Stomach smooth muscle (tissue), 2 donors: ENCODE data around the gene ELAPOR1.

Experiments
- H3K27ac ChIP-seq: one replicate; pipeline ENCODE4 v1.7.0; 2013; ENCODE audit warnings: mild to moderate bottlenecking, low read length, inconsistent platforms
- H3K27me3 ChIP-seq, 2 donors: one replicate each; pipeline ENCODE4 v1.7.0; 2013; ENCODE audit warnings: low read length in 2 of 2; ENCODE audit not compliant: insufficient read depth in 2 of 2, control insufficient read depth in 1 of 2
- H3K36me3 ChIP-seq, 2 donors: one replicate each; pipeline ENCODE4 v1.7.0; 2013; ENCODE audit warnings: low read length in 2 of 2; ENCODE audit not compliant: control insufficient read depth in 2 of 2, insufficient read depth in 2 of 2
- H3K4me1 ChIP-seq: one replicate; pipeline ENCODE4 v1.7.0; 2013; ENCODE audit warnings: low read length; ENCODE audit not compliant: control insufficient read depth, insufficient read depth
- H3K4me3 ChIP-seq, 2 donors: one replicate each; pipeline ENCODE4 v1.7.0; 2013; ENCODE audit warnings: low read length in 2 of 2
- H3K9ac ChIP-seq, 2 donors: one replicate each; pipeline ENCODE4 v1.7.0; 2013; ENCODE audit warnings: low read length in 2 of 2, mild to moderate bottlenecking in 1 of 2
- H3K9me3 ChIP-seq, 2 donors: one replicate each; pipeline ENCODE4 v1.7.0; 2013; ENCODE audit warnings: low read length in 2 of 2; ENCODE audit not compliant: control insufficient read depth in 2 of 2
- donor health status: healthy.
- donor health status: Pancreatic carcinoma.

The ELAPOR1 gene

DNA sequence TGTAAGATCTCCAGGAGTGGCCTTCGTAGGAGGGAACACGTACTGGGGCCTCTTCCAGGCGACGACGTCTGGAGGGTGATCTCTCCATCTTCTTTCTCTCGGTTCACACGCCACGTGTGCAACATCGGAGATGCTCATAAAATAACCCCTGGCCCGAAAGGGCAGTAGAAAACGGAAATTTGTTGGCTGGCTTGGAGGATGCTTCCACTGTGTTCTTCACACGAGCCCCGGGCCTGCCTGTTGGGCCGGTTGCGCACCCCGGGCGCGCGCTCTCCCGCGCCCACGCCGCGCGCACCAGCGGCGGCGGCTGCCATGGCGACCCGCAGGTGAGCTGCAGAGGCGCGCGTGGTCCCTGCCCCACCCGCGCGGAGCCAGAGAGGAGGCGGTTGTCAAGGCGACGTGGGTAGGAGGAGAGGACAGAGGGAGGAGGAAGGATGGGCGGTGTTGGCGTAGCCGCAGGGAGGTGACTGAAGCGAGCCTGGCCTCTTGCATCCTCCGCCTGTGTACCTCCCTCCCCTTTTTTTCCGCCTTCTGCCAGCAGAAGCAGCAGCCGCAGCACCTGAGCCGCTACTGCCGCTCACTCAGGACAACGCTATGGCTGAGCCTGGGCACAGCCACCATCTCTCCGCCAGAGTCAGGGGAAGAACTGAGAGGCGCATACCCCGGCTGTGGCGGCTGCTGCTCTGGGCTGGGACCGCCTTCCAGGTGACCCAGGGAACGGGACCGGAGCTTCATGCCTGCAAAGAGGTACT lies at the start of gene ELAPOR1:
TSS of gene ELAPOR1 (plus strand) at position 526 of the 752 bp plus-strand sequence. CDS start at position 595, 69 bp downstream.
- Histone ChIP-seq H3K9me3 (no peaks in the 10 kb centered on the region), H3K9ac (no peak within 1 kb of the TSS), H3K36me3 (no peaks in the 10 kb centered on the region), H3K27ac (no peak within 1 kb of the TSS), H3K27me3 (peaks cover 23 to 28% of the 10 kb centered on the region in 2 donors), H3K4me1 (peaks cover 22% of the 10 kb centered on the region), H3K4me3 (peak within 1 kb of the TSS; percentile 56 to 70)

- Histone ChIP-seq H3K9ac (no peak overlapping the region), H3K27me3 (no peaks in the 10 kb centered on the region)
Observed at GRCh38 chr1:109065137-109065536, 48.8 kb upstream of the ELAPOR1 start.

DNA sequence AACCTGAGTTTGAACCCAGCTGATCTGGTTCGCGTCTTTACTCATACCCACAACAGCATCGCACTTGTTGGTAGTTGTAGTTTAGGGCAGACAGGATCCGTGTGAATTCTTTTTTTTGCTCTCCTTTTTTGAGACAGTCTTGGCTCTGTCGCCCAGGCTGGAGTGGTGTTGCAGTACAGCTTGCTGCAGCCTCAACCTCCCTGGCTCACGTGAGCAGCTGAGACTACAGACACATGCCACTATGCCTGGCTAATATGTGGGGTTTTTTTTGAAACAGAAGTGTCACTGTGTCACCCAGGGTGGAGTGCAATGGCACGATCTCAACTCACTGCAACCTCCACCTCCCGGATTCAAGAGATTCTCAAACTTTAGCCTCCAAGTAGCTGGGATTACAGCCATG lies 46.0 kb upstream of the ELAPOR1 start:
- peaks cover 9 to 19% of the 10 kb centered on the region in 2 donors for H3K36me3 ChIP-seq
- H3K4me1 ChIP-seq, result no peaks in the 10 kb centered on the region
- no peak overlapping the region for H3K27ac ChIP-seq
- no peaks in the 10 kb centered on the region for H3K9me3 ChIP-seq
- no peaks in the 10 kb centered on the region for H3K27me3 ChIP-seq
- H3K4me3 ChIP-seq, result no peak overlapping the region
- H3K9ac ChIP-seq, result no peak overlapping the region

More at GRCh38 chr1:109065137-109065536, 48.8 kb upstream of the ELAPOR1 start:
- Histone ChIP-seq H3K4me1 (no peaks in the 10 kb centered on the region), H3K27ac (no peak overlapping the region), H3K4me3 (no peak overlapping the region), H3K9me3 (no peaks in the 10 kb centered on the region), H3K36me3 (peaks cover 9 to 19% of the 10 kb centered on the region in 2 donors)

GRCh38 chr1:109069294-109069693 lies 44.6 kb upstream of the ELAPOR1 start:
- Histone ChIP-seq H3K9me3 (no peaks in the 10 kb centered on the region), H3K27ac (no peak overlapping the region), H3K4me1 (no peaks in the 10 kb centered on the region), H3K4me3 (no peak overlapping the region), H3K36me3 (peaks cover 9 to 12% of the 10 kb centered on the region in 2 donors), H3K27me3 (no peaks in the 10 kb centered on the region), H3K9ac (no peak overlapping the region)

DNA sequence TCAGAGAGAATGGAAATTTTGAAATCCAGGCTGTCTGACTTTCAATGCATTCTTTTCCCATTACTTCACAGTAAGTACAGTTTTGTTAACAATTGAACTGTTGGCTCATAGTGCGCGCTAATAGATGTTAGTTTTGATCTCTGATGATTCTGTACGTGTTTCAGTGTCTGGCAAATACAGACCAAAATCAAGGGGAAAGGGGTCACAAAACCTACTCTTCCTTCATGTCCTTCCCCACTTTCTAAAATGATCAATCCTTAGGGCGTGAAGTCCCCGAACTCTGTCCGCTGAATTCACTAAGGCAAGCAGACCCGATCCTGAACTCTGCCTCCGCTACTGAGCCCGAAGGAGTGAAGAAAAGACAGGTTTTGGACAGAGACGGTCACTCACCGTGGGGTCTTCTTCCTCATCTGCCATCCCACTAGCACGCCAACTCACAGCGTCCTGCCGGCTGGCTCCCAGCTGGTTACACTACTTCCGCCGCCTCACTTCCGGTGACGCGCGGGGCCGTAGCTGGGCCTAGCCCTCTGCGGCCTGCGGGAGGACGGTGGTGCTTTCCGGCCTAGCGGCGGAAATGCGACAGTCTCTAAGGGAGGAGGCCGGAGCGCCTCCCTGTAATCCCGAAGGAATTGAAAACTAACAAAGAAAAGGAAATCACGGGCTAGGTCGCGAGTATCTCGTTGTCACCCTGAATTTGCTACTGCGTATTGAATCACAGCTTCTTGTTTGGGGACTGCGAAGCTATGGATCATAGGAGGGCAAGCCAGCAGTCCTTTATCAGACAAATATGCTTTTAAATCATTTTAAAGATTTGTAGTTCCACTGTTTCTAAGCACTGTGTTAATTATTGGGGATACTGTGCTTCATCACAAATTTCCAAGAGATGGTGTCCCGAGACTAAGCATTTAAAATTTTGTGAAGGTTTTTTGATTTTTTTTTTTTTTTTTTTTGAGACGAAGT lies 38.1 kb upstream of the ELAPOR1 start, which contains the start of gene TAF13:
TSS of gene TAF13 (minus strand) at position 473 of the 960 bp plus-strand sequence. CDS start at position 417, 56 bp downstream.
- H3K4me1 ChIP-seq, result peaks cover 2% of the 10 kb centered on the region
- peak within 1 kb of the TSS; percentile 91 to 100 for H3K4me3 ChIP-seq
- no peaks in the 10 kb centered on the region for H3K9me3 ChIP-seq
- no peaks in the 10 kb centered on the region for H3K27me3 ChIP-seq
- H3K9ac ChIP-seq, result peak within 1 kb of the TSS; percentile 92 to 99
- H3K27ac ChIP-seq, result peak within 1 kb of the TSS; percentile 97
- H3K36me3 ChIP-seq, result no peaks in the 10 kb centered on the region

GRCh38 chr1:109078317-109078716 lies 35.6 kb upstream of the ELAPOR1 start:
- no peaks in the 10 kb centered on the region for H3K27me3 ChIP-seq
- no peak overlapping the region for H3K9ac ChIP-seq
- no peak overlapping the region for H3K27ac ChIP-seq
- H3K36me3 ChIP-seq, result no peaks in the 10 kb centered on the region
- H3K9me3 ChIP-seq, result no peaks in the 10 kb centered on the region
- H3K4me3 ChIP-seq, result no peak overlapping the region
- H3K4me1 ChIP-seq, result peaks cover 2% of the 10 kb centered on the region

DNA sequence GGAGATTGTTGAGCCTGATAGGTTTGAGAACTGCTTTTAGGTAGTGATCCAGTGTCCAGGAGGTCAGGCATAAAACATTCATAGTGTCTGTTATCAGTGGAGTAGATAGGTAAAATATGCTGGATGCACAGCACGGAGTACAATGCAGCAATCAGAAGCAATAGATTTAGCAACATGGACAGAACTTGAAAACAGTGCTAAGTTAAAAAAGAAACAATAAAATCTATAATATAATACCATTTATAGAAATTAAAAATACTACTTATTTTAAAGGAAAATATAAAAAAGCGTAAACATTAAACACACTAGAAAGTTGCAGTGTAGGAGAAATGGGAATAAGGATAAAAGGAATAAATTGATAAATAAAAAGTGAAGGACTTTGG lies 34.7 kb upstream of the ELAPOR1 start:
- Histone ChIP-seq H3K36me3 (no peaks in the 10 kb centered on the region), H3K27me3 (no peaks in the 10 kb centered on the region), H3K9ac (no peak overlapping the region), H3K27ac (no peak overlapping the region), H3K9me3 (no peaks in the 10 kb centered on the region), H3K4me1 (peaks cover 2% of the 10 kb centered on the region), H3K4me3 (no peak overlapping the region)

DNA sequence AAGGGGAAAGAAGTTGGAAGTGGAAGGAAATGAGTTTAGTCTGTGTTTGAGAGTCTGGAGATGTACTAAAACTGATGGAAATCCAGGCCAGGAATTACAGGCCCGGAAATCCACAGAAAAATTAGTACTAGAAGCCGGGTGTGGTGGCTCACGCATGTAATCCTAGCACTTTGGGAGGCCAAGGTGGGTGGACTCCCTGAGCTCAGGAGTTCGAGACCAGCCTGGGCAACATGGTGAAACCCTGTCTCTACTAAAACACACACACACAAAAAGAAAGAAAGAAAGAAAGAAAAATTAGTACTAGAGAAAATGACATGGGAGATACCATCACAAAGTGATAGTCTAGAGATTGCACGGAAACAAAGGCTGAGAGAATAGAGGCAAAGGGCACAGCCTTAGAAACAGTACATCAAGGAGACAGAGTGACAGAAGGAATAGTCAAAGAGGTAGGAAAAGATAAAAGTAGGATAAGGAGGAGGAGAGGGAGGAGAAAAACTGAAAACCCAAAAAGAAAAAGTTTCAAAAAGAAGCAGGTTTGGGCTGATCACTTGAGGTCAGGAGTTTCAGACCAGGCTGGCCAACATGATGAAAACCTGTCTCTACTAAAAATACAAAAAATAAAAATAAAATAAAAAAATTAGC lies 33.4 kb upstream of the ELAPOR1 start:
- Histone ChIP-seq H3K4me1 (peaks cover 2% of the 10 kb centered on the region), H3K9ac (no peak overlapping the region), H3K36me3 (no peaks in the 10 kb centered on the region), H3K27ac (no peak overlapping the region), H3K4me3 (no peak overlapping the region), H3K9me3 (no peaks in the 10 kb centered on the region), H3K27me3 (no peaks in the 10 kb centered on the region)

DNA sequence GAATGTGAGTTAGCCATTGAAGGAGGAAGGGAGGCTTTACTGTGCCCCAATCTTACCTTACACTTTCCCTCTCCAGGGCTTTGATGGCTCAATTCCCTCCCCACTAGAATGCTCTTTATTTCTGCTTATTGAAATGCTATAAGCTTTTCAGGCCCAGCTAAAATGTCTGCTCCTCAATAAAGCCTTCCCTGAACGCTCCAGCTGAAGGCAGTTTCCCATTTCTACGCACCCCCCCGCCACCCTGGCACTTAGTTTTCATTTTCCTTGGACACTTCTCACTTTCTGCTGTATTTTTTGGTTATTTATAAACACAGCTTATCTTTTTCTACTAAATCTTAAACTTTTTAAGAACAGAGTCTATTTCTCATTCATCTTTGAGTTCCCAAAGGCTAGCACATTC lies 30.4 kb upstream of the ELAPOR1 start:
- no peak overlapping the region for H3K4me3 ChIP-seq
- H3K9me3 ChIP-seq, result no peaks in the 10 kb centered on the region
- no peaks in the 10 kb centered on the region for H3K36me3 ChIP-seq
- H3K9ac ChIP-seq, result no peak overlapping the region
- no peaks in the 10 kb centered on the region for H3K4me1 ChIP-seq
- H3K27ac ChIP-seq, result no peak overlapping the region
- no peaks in the 10 kb centered on the region for H3K27me3 ChIP-seq

GRCh38 chr1:109083923-109084322 lies 30.0 kb upstream of the ELAPOR1 start:
- Histone ChIP-seq H3K9me3 (no peaks in the 10 kb centered on the region), H3K27ac (no peak overlapping the region), H3K4me1 (no peaks in the 10 kb centered on the region), H3K36me3 (no peaks in the 10 kb centered on the region), H3K4me3 (no peak overlapping the region), H3K9ac (no peak overlapping the region), H3K27me3 (no peaks in the 10 kb centered on the region)
